ENCODE results near the gene A2M.

A2M gene

DNA sequence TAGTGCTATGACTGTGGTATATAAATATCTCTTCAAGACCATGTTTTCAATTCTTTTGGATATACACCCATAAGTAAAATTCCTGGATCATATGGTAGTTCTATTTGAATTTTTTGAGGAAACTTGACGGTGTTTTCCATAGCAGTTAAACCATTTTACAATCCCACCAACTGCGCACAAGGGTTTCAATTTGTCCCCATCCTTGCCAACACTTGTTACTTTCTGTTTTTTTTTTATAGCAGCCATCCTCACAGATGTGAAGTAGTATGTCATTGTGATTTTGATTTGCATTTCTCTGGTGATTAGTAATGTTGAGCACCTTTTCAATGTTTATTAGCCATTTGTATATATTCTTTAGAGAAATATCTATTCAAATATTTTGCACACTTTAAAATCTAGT lies 14.5 kb upstream of the A2M start:
- no peak overlapping the region for H3K27ac ChIP-seq
- DNase-seq (ENCODE audit: low spot score), result no peak
- H3K4me3 ChIP-seq, result no peak overlapping the region
- TF ChIP-seq, protein P1, sequence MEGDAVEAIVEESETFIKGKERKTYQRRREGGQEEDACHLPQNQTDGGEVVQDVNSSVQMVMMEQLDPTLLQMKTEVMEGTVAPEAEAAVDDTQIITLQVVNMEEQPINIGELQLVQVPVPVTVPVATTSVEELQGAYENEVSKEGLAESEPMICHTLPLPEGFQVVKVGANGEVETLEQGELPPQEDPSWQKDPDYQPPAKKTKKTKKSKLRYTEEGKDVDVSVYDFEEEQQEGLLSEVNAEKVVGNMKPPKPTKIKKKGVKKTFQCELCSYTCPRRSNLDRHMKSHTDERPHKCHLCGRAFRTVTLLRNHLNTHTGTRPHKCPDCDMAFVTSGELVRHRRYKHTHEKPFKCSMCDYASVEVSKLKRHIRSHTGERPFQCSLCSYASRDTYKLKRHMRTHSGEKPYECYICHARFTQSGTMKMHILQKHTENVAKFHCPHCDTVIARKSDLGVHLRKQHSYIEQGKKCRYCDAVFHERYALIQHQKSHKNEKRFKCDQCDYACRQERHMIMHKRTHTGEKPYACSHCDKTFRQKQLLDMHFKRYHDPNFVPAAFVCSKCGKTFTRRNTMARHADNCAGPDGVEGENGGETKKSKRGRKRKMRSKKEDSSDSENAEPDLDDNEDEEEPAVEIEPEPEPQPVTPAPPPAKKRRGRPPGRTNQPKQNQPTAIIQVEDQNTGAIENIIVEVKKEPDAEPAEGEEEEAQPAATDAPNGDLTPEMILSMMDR (IDR thresholded peaks at IDR 0.05), result no peak

DNA sequence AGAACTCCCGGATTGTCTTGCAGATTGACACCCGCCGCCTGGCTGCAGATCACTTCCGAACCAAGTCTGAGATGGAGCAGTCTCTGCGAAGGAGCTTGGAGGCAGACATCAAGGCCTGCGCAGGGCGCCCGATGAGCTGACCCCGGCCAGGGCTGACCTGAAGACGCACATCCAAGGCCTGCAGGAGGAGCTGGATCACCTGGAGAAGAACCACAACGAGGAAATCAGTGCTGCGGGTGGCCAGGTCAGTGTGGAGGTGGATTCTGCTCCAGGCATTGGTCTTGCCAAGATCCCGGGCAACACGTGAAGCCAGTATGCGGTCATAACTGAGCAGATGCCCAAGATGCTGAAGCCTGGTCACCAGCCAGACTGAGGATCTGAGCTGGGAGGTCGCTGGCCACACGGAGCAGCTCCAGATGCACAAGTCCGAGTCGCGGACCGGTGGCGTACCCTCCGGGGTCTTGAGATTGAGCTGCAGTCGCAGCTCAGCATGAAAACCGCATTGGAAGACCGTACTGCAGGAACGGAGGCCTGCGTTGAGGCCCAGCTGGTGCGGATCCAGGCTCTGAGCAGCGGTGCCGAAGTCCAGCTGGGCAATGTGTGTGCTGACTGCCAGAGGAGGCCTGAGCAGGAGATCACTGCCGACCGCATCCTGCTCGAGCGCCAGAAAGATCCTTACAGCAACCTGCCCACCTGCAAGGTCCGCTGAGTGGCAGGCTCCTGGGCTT lies 12.4 kb upstream of the A2M start:
- TF ChIP-seq, protein P1 (IDR thresholded peaks at IDR 0.05), result no peak
- H3K4me3 ChIP-seq, result no peak overlapping the region
- DNase-seq (ENCODE audit: low spot score), result no peak
- no peak overlapping the region for H3K27ac ChIP-seq

DNA sequence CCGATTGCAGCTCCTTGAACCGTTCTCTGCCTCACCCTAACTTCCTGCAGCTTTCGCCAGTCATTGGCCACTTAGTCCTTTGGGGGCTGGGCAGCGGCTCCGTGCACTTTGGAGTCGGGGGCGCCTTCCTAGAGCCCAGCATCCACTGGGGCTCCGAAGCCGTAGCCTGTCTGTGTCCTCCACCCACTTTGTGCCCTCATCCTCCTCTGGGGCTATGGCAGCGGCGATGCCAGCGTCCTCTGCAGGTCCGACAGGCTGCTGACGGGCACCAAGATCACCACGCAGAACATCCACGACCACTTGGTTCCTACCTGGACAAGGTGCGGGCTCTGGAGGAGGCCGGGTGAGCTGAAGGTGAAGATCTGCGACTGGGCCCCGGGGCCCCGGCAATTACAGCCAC lies 11.8 kb upstream of the A2M start:
- no peak for DNase-seq (ENCODE audit: low spot score)
- no peak overlapping the region for H3K4me3 ChIP-seq
- TF ChIP-seq, protein P1 (IDR thresholded peaks at IDR 0.05), result no peak
- H3K27ac ChIP-seq, result no peak overlapping the region

DNA sequence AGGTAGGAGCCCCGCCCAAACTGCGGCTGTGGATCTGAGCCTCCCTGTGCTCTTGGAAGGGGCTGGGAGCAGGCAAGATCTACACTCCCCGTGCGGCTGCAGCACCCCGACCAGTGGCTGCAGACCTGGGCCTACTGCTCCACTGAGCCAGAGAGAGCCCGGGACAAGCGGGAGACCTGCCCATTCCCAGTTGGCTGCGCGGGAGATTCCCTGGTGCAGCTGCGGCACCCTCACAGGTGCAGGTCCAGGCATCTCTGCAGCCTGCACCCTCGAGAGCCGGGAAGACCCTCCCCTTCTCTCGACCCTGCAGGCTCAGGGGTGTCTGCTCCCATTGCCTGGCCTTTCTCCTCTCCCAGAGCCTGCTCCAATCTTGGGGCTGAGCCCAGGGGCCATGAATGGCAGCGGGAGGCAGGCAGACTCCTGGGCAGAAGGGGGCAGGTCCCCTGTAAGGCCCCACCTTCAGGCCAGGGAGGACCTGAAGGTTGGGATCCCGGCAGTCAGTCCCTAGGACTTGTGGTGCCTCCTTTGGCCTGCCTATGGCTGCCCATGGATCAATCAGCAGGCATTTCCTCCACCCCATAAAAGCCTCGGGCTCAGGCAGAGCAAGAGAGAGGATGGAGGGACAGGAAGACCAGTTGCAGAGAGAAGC lies 8.8 kb upstream of the A2M start:
- DNase-seq (ENCODE audit: low spot score), result no peak
- Histone ChIP-seq H3K27ac (peak overlapping the region; percentile 25 to 46), H3K4me3 (peak overlapping the region; percentile 61)
- TF ChIP-seq, protein P1 (IDR thresholded peaks at IDR 0.05), result no peak

DNA sequence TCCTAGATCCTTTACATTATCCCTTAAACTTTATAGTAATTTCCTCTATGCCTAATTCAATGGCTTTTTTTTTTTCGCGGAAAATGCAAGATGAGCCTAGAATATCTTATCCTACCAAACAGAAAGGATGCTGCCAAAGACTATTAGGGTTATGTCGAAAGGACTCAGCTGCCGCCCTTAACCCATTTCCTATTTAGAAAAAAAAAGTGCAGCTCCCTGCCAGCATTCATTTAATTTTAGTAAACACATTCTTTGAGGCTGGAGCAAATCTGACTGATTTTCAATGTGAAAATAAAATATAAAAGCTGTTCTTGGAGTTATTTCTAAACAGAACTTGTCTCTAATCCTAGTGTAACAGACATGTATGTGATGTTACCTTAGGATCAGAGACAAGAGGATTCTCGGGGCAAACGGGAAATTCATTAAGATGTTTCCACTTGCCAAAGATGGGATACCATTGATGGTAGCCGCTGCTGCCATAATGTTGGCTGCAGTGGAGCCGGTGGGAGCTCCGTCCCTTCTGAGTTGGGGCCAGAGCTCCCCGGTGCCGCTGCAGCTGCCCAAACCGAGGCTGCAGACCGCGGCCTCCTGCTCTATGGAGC lies 8.2 kb upstream of the A2M start:
- TF ChIP-seq, protein P1 (IDR thresholded peaks at IDR 0.05), result no peak
- H3K4me3 ChIP-seq, result peak overlapping the region; percentile 61
- H3K27ac ChIP-seq, result peak overlapping the region; percentile 25 to 46
- no peak for DNase-seq (ENCODE audit: low spot score)

DNA sequence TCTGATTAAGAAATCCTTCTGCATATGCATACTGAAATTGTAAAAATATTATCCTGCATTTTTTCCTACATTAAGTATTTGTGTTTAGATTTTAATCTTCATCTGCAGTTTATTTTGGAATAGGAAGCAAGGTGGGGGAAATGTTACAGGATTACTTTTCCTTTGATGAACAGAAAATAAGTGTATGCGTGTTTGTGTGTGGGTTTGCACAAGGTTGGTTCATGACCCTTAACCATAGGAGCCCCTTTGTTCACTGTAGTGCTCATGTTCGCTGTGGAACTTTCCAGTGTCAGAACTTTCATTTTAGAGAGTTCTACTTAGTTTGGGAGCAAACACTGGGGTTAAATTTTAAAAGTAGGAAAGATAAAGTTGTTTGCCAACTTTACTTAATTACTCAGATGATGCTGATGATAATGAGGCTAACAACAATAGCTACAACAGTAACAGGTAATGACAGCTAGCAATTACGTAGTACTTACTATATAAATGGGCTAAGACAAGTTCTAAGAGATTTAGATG lies 6.4 kb upstream of the A2M start:
- peak overlapping the region; percentile 2 to 38 for H3K27ac ChIP-seq
- DNase-seq (ENCODE audit: low spot score), result no peak
- TF ChIP-seq, protein P1 (IDR thresholded peaks at IDR 0.05), result no peak
- H3K4me3 ChIP-seq, result peak overlapping the region; percentile 38
